ENCODE measurements around the gene LAMC3. TPM values are rescaled to one million over a fixed set of nuclear protein-coding genes. Genes with fewer than 3 reads are reported as not detected.

LAMC3 gene
- total RNA-seq = 10 to 100 TPM in 1 of 6 experiments, 1 to 10 TPM in 5; 2.7 to 14.3 (median 3.7) TPM
- long read RNA-seq, partial matches to known transcripts = 1 of 1 reads
- long read RNA-seq, other reads (novel, unspliced or antisense) = 0 of 1 reads

GRCh38 chr9:131008909-131009618 lies at the start of gene LAMC3:
Gene LAMC3 (plus strand): TSS chr9:131009174. CDS start chr9:131009215, 41 bp downstream.
- 5% methylated on average over 4 of the region's 88 CpGs for WGBS (ENCODE audit: insufficient coverage, low coverage, low lambda C conversion rate, missing lambda C conversion rate)
- peak within 1 kb of the TSS in 1 of 3 donors; percentile 10 for H3K4me3 ChIP-seq

GRCh38 chr9:130959809-130960334 lies 49.1 kb upstream of the LAMC3 start:
- no peak for ATAC-seq
- Histone ChIP-seq H3K36me3 (no peaks in the 10 kb centered on the region), H3K27me3 (no peaks in the 10 kb centered on the region), H3K9me3 (no peaks in the 10 kb centered on the region), H3K4me3 (no peak overlapping the region), H3K27ac (no peak overlapping the region), H3K4me1 (no peaks in the 10 kb centered on the region)
- no CpG with 5 or more reads among the region's 9 CpGs for WGBS (ENCODE audit: insufficient coverage, low coverage, low lambda C conversion rate, missing lambda C conversion rate)
- TF ChIP-seq POLR2A (IDR thresholded peaks at IDR 0.05) (no peak), CTCF (IDR thresholded peaks at IDR 0.05) (no peak)
- intact Hi-C loops (cut with DNase I) = no loop called here
- DNase-seq = no peak

More at GRCh38 chr9:131008909-131009618, at the start of gene LAMC3:
- intact Hi-C loops (cut with DNase I) = no loop called here
- ATAC-seq (peak in 3 of 4 donors; percentile 19 to 23 (median 23)), DNase-seq (peak in 1 of 3 donors; percentile 15)
- peaks cover 0 to 7% of the 10 kb centered on the region in 2 donors for H3K27me3 ChIP-seq
- TF ChIP-seq CTCF (IDR thresholded peaks at IDR 0.05) = peak in 2 of 4 donors; percentile 17 to 30
- no peak for TF ChIP-seq POLR2A (IDR thresholded peaks at IDR 0.05)
- H3K27ac ChIP-seq = no peak within 1 kb of the TSS
- no peaks in the 10 kb centered on the region for H3K9me3 ChIP-seq
- H3K36me3 ChIP-seq = no peaks in the 10 kb centered on the region
- H3K4me1 ChIP-seq = no peaks in the 10 kb centered on the region

GRCh38 chr9:130960522-130961378 lies 48.2 kb upstream of the LAMC3 start:
- ATAC-seq (no peak), DNase-seq (no peak)
- Histone ChIP-seq H3K27ac (no peak overlapping the region), H3K9me3 (no peaks in the 10 kb centered on the region), H3K4me3 (no peak overlapping the region), H3K27me3 (no peaks in the 10 kb centered on the region), H3K36me3 (no peaks in the 10 kb centered on the region), H3K4me1 (no peaks in the 10 kb centered on the region)
- WGBS (ENCODE audit: insufficient coverage, low coverage, low lambda C conversion rate, missing lambda C conversion rate) = 67% methylated on average over 5 of the region's 14 CpGs
- intact Hi-C loops (cut with DNase I) = no loop called here
- TF ChIP-seq CTCF (IDR thresholded peaks at IDR 0.05) = no peak
- no peak for TF ChIP-seq POLR2A (IDR thresholded peaks at IDR 0.05)

- no peak for DNase-seq
- Histone ChIP-seq H3K36me3 (no peaks in the 10 kb centered on the region), H3K4me3 (no peak overlapping the region), H3K27me3 (no peaks in the 10 kb centered on the region), H3K27ac (no peak overlapping the region), H3K9me3 (no peaks in the 10 kb centered on the region), H3K4me1 (no peaks in the 10 kb centered on the region)
- intact Hi-C loops (cut with DNase I) = no loop called here
- WGBS (ENCODE audit: insufficient coverage, low coverage, low lambda C conversion rate, missing lambda C conversion rate) = 75% methylated on average over 6 of the region's 8 CpGs
- TF ChIP-seq POLR2A (IDR thresholded peaks at IDR 0.05) (no peak), CTCF (IDR thresholded peaks at IDR 0.05) (no peak)
- ATAC-seq = no peak
These were observed 47.3 kb upstream of the LAMC3 start for GRCh38 chr9:130961511-130962300.

Measured in right lobe of liver (tissue), 6 donors.